GM12864 (cell line): ENCODE data around the gene ANKRD18B.
"Not testable (repeated sequence)": the region's sequence is repeated elsewhere in the genome, so short reads cannot be mapped to it uniquely, and the experiment has no call there.

ENCODE experiments used
- DNase-seq: peaks from one replicate; pipeline ENCODE4 v3.0.0-alpha.2; 2011; ENCODE audit warnings: low read depth
- H3K4me3 ChIP-seq: 2 replicates; pipeline ENCODE4 v1.5.1; 2011; ENCODE audit warnings: mild to moderate bottlenecking, low read depth, low read length, control low read depth
- CTCF ChIP-seq: IDR thresholded peaks from 2 replicates; pipeline ENCODE4 v1.5.1; 2011; ENCODE audit warnings: low read depth, mild to moderate bottlenecking, moderate library complexity, low read length, control low read depth, inconsistent platforms; ENCODE audit errors: missing control alignments

The ANKRD18B gene

GRCh38 chr9:33588876-33589275, 64.8 kb downstream of the ANKRD18B start:
- DNase-seq, H3K4me3 ChIP-seq: not testable (repeated sequence)

GRCh38 chr9:33590857-33591256, 66.8 kb downstream of the ANKRD18B start:
- DNase-seq, H3K4me3 ChIP-seq: not testable (repeated sequence)

- H3K4me3 ChIP-seq, DNase-seq: not testable (repeated sequence)
Observed at GRCh38 chr9:33596974-33597373, 72.9 kb downstream of the ANKRD18B start.

- not testable (repeated sequence) for DNase-seq, H3K4me3 ChIP-seq
Observed at GRCh38 chr9:33597386-33597785, 73.3 kb downstream of the ANKRD18B start.

GRCh38 chr9:33598796-33599379, 74.8 kb downstream of the ANKRD18B start:
- DNase-seq = not testable (repeated sequence)

GRCh38 chr9:33600911-33601310, 76.9 kb downstream of the ANKRD18B start:
- H3K4me3 ChIP-seq, DNase-seq: not testable (repeated sequence)

More at GRCh38 chr9:33598796-33599379, 74.8 kb downstream of the ANKRD18B start:
- H3K4me3 ChIP-seq = not testable (repeated sequence)

- TF ChIP-seq CTCF = peak; percentile 39
- not testable (repeated sequence) for H3K4me3 ChIP-seq, DNase-seq
Observed at GRCh38 chr9:33604249-33604648, 80.2 kb downstream of the ANKRD18B start.

- not testable (repeated sequence) for H3K4me3 ChIP-seq, DNase-seq
Observed at GRCh38 chr9:33604936-33605335, 80.9 kb downstream of the ANKRD18B start.

GRCh38 chr9:33611358-33611757, 87.3 kb downstream of the ANKRD18B start:
- no peak overlapping the region for H3K4me3 ChIP-seq
- no peak for TF ChIP-seq CTCF
- no peak for DNase-seq

- not testable (repeated sequence) for DNase-seq, H3K4me3 ChIP-seq
Observed at GRCh38 chr9:33612410-33612809, 88.4 kb downstream of the ANKRD18B start.

GRCh38 chr9:33614001-33614687, 90.1 kb downstream of the ANKRD18B start:
- no peak for TF ChIP-seq CTCF
- no peak for DNase-seq

GRCh38 chr9:33618370-33618769, 94.3 kb downstream of the ANKRD18B start:
- H3K4me3 ChIP-seq, DNase-seq: not testable (repeated sequence)

More at GRCh38 chr9:33614001-33614687, 90.1 kb downstream of the ANKRD18B start:
- no peak overlapping the region for H3K4me3 ChIP-seq
